HG02852 (cell line): Measurements from ENCODE around the gene MAGEE2.
"Not testable (repeated sequence)": the region's sequence is repeated elsewhere in the genome, so short reads cannot be mapped to it uniquely, and the experiment has no call there.

ENCODE experiments used
- ATAC-seq: cut with Tn5 transposase; IDR thresholded peaks from one replicate; pipeline ENCODE4 v1.9.1; 2021; ENCODE audit warnings: mild to moderate bottlenecking, moderate library complexity; ENCODE audit not compliant: unreplicated experiment

MAGEE2 gene, protein sequence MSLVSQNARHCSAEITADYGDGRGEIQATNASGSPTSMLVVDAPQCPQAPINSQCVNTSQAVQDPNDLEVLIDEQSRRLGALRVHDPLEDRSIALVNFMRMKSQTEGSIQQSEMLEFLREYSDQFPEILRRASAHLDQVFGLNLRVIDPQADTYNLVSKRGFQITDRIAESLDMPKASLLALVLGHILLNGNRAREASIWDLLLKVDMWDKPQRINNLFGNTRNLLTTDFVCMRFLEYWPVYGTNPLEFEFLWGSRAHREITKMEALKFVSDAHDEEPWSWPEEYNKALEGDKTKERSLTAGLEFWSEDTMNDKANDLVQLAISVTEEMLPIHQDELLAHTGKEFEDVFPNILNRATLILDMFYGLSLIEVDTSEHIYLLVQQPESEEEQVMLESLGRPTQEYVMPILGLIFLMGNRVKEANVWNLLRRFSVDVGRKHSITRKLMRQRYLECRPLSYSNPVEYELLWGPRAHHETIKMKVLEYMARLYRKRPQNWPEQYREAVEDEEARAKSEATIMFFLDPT

DNA sequence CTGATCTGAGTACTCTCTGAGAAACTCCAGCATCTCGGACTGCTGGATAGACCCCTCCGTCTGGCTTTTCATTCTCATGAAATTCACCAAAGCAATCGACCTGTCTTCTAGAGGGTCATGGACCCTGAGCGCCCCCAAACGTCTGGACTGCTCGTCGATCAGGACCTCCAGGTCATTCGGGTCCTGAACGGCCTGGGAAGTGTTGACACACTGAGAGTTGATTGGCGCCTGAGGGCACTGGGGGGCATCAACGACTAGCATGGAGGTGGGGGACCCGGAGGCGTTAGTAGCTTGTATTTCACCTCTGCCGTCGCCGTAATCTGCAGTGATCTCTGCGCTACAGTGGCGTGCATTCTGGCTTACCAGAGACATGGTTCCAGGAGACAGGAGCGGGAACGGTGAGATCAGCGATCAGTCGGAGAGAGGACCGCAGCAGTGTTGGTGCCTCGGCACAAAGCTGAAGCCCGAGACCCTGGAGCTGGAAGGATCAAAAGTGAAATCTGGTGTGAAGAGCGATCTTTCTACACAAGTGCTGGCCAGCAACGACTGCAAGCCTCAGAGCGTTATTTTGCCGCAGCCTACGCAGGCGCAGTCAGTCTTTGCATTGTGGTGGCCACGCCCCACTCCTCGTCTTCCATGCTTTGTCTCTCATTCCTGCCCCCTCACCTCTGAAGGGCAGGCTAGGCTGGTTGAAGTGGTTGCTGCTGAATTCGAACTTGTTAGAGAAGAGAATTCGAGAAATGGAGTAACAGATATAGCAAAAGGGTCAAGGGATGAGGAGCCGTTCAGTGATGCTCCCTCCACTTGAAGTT lies at the start of gene MAGEE2:
MAGEE2 (minus strand) TSS at position 575 of the 812 bp plus-strand sequence; CDS start at position 372, 203 bp downstream.
- no peak for ATAC-seq

- ATAC-seq, result no peak
Observed at GRCh38 chrX:75786290-75786689, 1.2 kb upstream of the MAGEE2 start.

DNA sequence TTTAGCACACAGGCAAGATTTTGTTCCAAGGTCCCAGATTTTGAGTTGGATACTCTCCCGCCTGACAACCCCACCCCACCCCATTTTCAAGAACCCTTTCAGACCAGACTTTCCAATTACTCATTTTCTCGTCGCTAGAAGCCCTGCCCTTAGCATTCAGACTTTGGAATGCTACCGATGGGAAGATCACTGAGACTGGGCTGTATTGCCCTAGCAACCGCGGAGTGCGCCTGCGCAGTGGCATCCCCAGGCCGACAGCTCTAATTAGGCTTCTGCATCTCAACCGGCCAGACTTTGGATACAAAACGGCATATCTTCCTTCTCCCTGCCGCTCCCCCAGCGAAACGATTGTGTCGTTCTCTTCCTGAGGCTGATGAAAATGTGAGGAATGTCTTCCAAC lies 3.4 kb downstream of the MAGEE2 start:
- no peak for ATAC-seq

DNA sequence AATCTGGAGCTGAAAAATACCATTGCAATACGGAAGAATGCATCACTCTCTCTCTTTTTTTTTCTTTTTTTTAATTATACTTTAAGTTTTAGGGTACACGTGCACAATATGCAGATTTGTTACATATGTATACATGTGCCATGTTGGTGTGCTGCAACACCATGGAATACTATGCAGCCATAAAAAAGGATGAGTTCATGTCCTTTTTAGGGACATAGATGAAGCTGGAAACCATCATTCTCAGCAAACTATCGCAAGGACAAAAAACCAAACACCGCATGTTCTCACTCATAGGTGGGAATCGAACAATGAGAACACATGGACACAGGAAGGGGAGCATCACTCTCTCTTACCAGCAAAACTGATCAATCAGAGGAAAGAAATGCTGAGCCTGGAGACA lies 17.0 kb downstream of the MAGEE2 start:
- ATAC-seq, result not testable (repeated sequence)

DNA sequence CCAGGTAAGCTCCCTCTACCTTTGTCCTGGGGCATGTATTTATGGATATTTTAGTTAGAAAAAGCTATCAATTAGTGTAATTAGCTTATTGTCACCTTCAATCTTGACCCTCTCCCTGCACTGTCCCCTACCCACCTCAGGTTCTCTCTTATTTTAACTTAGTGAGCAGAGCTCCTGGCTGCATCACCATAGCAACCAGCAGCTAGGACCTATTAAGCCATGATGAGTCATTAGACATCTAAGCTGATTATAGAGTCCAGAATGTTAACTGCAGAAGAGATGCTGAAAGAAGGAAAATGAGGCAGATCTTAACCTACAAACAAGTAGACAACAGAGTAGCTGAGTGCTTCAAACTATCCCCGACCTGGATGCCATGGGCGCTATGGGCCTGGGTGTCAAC lies 36.6 kb downstream of the MAGEE2 start:
- no peak for ATAC-seq

DNA sequence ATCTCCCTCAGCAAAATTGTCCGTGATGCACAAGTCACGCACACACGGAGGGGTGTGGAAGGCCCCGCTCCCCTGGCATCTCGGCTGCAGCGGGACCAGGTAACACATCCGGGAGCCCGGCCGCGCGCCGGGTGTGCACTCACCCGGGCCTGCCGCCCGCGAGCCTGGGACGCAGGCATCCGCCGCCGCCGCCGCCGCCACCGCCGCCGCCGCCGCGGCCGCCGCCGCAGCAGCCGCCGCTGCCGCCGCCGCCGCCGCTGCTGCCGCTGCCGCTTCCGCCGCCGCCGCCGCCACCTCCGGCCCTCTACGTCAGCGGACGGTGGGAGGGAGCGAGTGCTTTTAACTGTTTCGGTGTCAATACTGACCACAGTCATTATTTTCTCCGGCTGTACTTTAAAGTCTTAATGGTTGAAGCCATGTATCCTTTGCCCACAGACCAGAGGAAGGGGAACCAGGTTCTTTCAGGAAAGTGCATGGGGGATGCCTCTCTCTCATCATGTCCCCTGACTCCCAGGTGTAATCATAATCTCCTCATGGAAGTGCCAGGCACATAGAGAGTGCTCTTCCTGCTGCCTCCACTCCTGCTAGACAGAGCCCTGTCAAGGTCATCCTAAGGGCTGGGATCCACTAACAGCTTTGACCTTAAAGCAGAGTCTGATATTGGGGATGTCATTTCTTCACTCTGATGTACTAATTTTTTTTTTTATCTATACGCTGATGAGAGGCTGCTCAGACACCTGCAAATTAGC lies 38.0 kb downstream of the MAGEE2 start:
- ATAC-seq, result peak; percentile 90
